ENCODE results near the gene SLC46A1. TPM values are rescaled to one million over a fixed set of nuclear protein-coding genes. Genes with fewer than 3 reads are reported as not detected.

SLC46A1 gene
- total and polyA plus RNA-seq, 9 of the 15 experiments (the other 6 are each of a cell fraction or from before 2014, with no cell fraction given), result 0.24 to 5.5 (median 3.1) TPM

- TF ChIP-seq, protein P1, sequence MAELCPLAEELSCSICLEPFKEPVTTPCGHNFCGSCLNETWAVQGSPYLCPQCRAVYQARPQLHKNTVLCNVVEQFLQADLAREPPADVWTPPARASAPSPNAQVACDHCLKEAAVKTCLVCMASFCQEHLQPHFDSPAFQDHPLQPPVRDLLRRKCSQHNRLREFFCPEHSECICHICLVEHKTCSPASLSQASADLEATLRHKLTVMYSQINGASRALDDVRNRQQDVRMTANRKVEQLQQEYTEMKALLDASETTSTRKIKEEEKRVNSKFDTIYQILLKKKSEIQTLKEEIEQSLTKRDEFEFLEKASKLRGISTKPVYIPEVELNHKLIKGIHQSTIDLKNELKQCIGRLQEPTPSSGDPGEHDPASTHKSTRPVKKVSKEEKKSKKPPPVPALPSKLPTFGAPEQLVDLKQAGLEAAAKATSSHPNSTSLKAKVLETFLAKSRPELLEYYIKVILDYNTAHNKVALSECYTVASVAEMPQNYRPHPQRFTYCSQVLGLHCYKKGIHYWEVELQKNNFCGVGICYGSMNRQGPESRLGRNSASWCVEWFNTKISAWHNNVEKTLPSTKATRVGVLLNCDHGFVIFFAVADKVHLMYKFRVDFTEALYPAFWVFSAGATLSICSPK (IDR thresholded peaks at IDR 0.05; ENCODE audit: borderline replicate concordance), result no peak
- TF ChIP-seq ZNF212 (CRISPR knock-in tag; IDR thresholded peaks at IDR 0.05) (0 out of 2 replicates have a peak, but pooled peaks have one; percentile 7), ZBTB11 (CRISPR knock-in tag; IDR thresholded peaks at IDR 0.05) (peak; percentile 91 to 97 (median 94); a peak in 5 of 6 replicates), ZNF316 (IDR thresholded peaks at IDR 0.05) (no peak), MAFG (tag; conservative IDR thresholded peaks at IDR 0.05) (no peak), ZNF174 (CRISPR knock-in tag; IDR thresholded peaks at IDR 0.05) (no peak), ETS2 (tag; IDR thresholded peaks at IDR 0.05; ENCODE audit: borderline replicate concordance, poor library complexity, severe bottlenecking) (peak; percentile 71), ZNF24 (IDR thresholded peaks at IDR 0.05) (no peak), PCBP2 (IDR thresholded peaks at IDR 0.05; ENCODE audit: low read depth, low read length, poor library complexity, severe bottlenecking) (no peak), BRD9 (IDR thresholded peaks at IDR 0.05; ENCODE audit: low read depth, partially characterized antibody) (no peak), BCOR (IDR thresholded peaks at IDR 0.05) (no peak), ZNF347 (CRISPR knock-in tag; IDR thresholded peaks at IDR 0.05; ENCODE audit: low read depth) (no peak), CREBBP (IDR thresholded peaks at IDR 0.05; ENCODE audit: low read depth, low read length) (no peak), TAF9B (IDR thresholded peaks at IDR 0.05; ENCODE audit: partially characterized antibody) (peak; percentile 87)
- TF ChIP-seq, protein P2, sequence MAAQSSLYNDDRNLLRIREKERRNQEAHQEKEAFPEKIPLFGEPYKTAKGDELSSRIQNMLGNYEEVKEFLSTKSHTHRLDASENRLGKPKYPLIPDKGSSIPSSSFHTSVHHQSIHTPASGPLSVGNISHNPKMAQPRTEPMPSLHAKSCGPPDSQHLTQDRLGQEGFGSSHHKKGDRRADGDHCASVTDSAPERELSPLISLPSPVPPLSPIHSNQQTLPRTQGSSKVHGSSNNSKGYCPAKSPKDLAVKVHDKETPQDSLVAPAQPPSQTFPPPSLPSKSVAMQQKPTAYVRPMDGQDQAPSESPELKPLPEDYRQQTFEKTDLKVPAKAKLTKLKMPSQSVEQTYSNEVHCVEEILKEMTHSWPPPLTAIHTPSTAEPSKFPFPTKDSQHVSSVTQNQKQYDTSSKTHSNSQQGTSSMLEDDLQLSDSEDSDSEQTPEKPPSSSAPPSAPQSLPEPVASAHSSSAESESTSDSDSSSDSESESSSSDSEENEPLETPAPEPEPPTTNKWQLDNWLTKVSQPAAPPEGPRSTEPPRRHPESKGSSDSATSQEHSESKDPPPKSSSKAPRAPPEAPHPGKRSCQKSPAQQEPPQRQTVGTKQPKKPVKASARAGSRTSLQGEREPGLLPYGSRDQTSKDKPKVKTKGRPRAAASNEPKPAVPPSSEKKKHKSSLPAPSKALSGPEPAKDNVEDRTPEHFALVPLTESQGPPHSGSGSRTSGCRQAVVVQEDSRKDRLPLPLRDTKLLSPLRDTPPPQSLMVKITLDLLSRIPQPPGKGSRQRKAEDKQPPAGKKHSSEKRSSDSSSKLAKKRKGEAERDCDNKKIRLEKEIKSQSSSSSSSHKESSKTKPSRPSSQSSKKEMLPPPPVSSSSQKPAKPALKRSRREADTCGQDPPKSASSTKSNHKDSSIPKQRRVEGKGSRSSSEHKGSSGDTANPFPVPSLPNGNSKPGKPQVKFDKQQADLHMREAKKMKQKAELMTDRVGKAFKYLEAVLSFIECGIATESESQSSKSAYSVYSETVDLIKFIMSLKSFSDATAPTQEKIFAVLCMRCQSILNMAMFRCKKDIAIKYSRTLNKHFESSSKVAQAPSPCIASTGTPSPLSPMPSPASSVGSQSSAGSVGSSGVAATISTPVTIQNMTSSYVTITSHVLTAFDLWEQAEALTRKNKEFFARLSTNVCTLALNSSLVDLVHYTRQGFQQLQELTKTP (IDR thresholded peaks at IDR 0.05; ENCODE audit: low read depth in 1 of 2, partially characterized antibody in 2 of 2), result peak; percentile 62 to 87
- TF ChIP-seq, protein P3, sequence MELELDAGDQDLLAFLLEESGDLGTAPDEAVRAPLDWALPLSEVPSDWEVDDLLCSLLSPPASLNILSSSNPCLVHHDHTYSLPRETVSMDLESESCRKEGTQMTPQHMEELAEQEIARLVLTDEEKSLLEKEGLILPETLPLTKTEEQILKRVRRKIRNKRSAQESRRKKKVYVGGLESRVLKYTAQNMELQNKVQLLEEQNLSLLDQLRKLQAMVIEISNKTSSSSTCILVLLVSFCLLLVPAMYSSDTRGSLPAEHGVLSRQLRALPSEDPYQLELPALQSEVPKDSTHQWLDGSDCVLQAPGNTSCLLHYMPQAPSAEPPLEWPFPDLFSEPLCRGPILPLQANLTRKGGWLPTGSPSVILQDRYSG (tag; conservative IDR thresholded peaks at IDR 0.05; ENCODE audit: low read depth), result peak; percentile 37; the same call in 1 of the 2 replicates
Measured at GRCh38 chr17:28357061-28357900, 48.7 kb downstream of the SLC46A1 start, which contains the start of gene POLDIP2 (continued).

All from K562 (cell line).